Measurements from ENCODE around the gene SORBS1.

The SORBS1 gene

GRCh38 chr10:95604630-95605029 is 43.5 kb upstream of the SORBS1 start:
- TF ChIP-seq REST (IDR thresholded peaks at IDR 0.05; ENCODE audit: insufficient replicate concordance, low read depth) (no peak), GABPA (IDR thresholded peaks at IDR 0.05; ENCODE audit: low read depth) (no peak), POLR2AphosphoS5 (IDR thresholded peaks at IDR 0.05; ENCODE audit: low read depth) (no peak)
- Histone ChIP-seq H3K27ac (replicated peaks) (no peak overlapping the region), H3K4me3 (replicated peaks; ENCODE audit: insufficient read depth, low read length) (no peak overlapping the region), H3K27me3 (ENCODE audit: insufficient read depth, poor library complexity, severe bottlenecking) (no peaks in the 10 kb centered on the region)
- DNase-seq (ENCODE audit: low read depth in 1 of 2, low spot score in 1 of 2) = no peak

GRCh38 chr10:95602382-95602781 is 41.2 kb upstream of the SORBS1 start:
- TF ChIP-seq GABPA (IDR thresholded peaks at IDR 0.05; ENCODE audit: low read depth) (no peak), CTCF (IDR thresholded peaks at IDR 0.05; ENCODE audit: insufficient read depth, low read length) (no peak), REST (IDR thresholded peaks at IDR 0.05; ENCODE audit: insufficient replicate concordance, low read depth) (no peak), POLR2AphosphoS5 (IDR thresholded peaks at IDR 0.05; ENCODE audit: low read depth) (no peak), SPI1 (IDR thresholded peaks at IDR 0.05; ENCODE audit: borderline replicate concordance, low read depth) (no peak)
- no peak for DNase-seq (ENCODE audit: low read depth in 1 of 2, low spot score in 1 of 2)
- H3K27me3 ChIP-seq (ENCODE audit: insufficient read depth, poor library complexity, severe bottlenecking) = no peaks in the 10 kb centered on the region
- H3K27ac ChIP-seq (replicated peaks) = no peak overlapping the region
- no peak overlapping the region for H3K4me3 ChIP-seq (replicated peaks; ENCODE audit: insufficient read depth, low read length)

GRCh38 chr10:95601116-95601719 is 40.0 kb upstream of the SORBS1 start:
- Histone ChIP-seq H3K27ac (replicated peaks) (no peak overlapping the region), H3K4me3 (replicated peaks; ENCODE audit: insufficient read depth, low read length) (no peak overlapping the region), H3K27me3 (ENCODE audit: insufficient read depth, poor library complexity, severe bottlenecking) (no peaks in the 10 kb centered on the region)
- peak; percentile 33 to 62 for DNase-seq (ENCODE audit: low read depth in 1 of 2, low spot score in 1 of 2)
- TF ChIP-seq SPI1 (IDR thresholded peaks at IDR 0.05; ENCODE audit: borderline replicate concordance, low read depth) (no peak; the same call in 1 of the 2 replicates), REST (IDR thresholded peaks at IDR 0.05; ENCODE audit: insufficient replicate concordance, low read depth) (no peak), POLR2AphosphoS5 (IDR thresholded peaks at IDR 0.05; ENCODE audit: low read depth) (no peak), GABPA (IDR thresholded peaks at IDR 0.05; ENCODE audit: low read depth) (no peak), CTCF (IDR thresholded peaks at IDR 0.05; ENCODE audit: insufficient read depth, low read length) (peak; percentile 93)
